Activated T-cell treated with anti-CD3 and anti-CD28 coated beads for 48 hours (primary cell): ENCODE data around the gene ARHGEF3.

Experiments used
- DNase-seq: peaks from one replicate; pipeline ENCODE4 v3.0.0-alpha.2; 2020; ENCODE audit warnings: low read depth

The ARHGEF3 gene

DNA sequence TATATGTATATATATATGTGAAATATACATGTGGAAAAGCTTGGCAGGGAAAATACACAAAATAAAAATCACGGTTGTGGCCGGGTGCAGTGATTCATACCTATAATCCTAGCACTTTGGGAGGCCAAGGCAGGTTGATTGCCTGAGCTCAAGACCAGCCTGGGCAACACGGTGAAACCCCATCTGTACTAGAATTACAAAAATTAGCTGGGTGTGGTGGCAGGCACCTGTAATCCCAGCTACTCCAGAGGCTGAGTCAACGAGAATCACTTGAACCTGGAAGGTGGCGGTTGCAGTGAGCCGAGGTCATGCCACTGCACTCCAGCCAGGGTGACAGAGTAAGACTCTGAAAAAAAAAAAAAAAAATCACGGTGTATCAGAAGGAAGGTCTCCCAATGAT lies 20.8 kb upstream of the ARHGEF3 start:
- DNase-seq: no peak

GRCh38 chr3:56819016-56819809 lies 17.5 kb upstream of the ARHGEF3 start:
- DNase-seq: no peak

DNA sequence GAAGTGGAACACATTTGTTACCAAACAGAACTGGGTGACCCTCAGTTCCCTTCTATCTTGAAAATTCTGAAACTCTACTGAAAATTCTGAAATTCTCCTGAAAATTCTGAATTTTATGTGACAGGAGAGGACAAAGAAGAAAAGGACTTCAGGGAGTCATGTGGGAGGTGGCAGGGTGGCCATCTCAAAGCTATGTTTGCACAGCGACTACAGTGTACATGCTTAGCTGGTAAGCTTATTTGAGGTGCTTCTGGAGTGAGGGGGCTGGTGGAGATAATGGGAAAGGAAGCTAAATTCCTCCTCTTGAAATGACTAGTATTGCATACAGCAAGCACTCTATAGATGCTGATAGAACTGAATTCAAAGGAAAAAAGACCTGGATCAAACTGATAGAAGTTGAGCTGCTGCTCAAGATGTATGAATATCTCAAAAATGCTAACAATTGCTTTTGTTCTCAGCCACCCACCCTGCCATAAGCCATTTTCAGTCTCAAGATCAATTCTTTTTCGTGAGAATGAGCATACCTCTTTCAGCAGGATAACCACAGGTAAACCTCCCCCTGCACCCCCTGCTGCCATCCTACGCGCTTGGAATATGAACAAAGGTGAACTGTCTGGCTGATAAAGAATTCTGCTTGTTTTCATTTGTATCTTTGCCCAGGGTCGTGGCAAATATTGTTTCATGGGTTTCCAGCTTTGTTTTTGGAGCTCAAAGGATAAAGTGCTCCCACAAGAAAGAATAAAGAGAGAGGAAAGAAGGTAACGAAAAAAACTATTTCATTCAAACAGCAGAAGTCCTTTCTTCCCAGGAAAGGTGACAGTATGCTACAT lies 16.6 kb upstream of the ARHGEF3 start:
- no peak for DNase-seq

- no peak for DNase-seq
These were observed 15.9 kb upstream of the ARHGEF3 start for GRCh38 chr3:56817646-56818045.

DNA sequence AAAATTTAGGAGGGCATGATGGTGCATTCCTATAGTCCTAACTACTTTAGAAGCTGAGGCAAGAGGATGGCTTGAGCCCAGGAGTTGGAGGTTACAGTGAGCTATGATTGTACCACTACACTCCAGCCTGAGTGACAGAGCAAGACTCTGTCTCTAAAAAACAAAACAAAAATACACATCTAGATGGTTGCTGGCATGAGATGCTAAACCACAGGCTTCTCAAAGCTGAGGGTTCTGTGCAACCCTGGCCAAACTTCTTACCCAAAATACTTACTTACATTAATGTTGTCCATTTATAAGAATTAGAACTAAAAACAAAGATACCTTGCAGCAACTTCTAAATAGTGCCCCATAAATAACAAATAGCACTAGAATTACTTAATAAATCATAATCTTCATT lies 14.3 kb upstream of the ARHGEF3 start:
- DNase-seq: no peak

- no peak for DNase-seq
These were observed 13.8 kb upstream of the ARHGEF3 start for GRCh38 chr3:56815589-56815988.

- no peak for DNase-seq
These were observed 11.9 kb upstream of the ARHGEF3 start for GRCh38 chr3:56813653-56813960.

GRCh38 chr3:56812754-56813652 lies 11.3 kb upstream of the ARHGEF3 start:
- no peak for DNase-seq

- no peak for DNase-seq
These were observed 9.9 kb upstream of the ARHGEF3 start for GRCh38 chr3:56811546-56812202.

GRCh38 chr3:56810577-56811545 lies 9.1 kb upstream of the ARHGEF3 start:
- DNase-seq: no peak

GRCh38 chr3:56806407-56806806 lies 4.7 kb upstream of the ARHGEF3 start:
- DNase-seq: no peak

GRCh38 chr3:56802790-56803189 lies 1.0 kb upstream of the ARHGEF3 start:
- DNase-seq: no peak

DNA sequence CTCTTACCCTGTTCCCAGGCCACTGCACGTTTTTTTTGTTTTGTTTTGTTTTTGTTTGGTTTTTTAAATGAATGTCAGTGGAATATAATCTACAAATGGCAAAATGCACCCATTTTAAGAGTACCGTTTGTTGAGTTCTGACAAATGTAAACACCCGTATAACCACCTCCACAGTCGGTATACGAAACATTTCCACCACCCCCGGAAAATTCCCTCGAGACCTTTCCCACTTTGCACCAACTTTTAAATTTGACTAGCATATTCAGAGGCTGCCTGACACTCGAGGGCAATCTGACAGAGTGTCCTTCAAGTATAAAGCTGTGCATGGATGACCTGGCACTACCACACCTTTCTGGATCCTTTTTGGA lies 613 bp upstream of the ARHGEF3 start:
- DNase-seq: no peak

DNA sequence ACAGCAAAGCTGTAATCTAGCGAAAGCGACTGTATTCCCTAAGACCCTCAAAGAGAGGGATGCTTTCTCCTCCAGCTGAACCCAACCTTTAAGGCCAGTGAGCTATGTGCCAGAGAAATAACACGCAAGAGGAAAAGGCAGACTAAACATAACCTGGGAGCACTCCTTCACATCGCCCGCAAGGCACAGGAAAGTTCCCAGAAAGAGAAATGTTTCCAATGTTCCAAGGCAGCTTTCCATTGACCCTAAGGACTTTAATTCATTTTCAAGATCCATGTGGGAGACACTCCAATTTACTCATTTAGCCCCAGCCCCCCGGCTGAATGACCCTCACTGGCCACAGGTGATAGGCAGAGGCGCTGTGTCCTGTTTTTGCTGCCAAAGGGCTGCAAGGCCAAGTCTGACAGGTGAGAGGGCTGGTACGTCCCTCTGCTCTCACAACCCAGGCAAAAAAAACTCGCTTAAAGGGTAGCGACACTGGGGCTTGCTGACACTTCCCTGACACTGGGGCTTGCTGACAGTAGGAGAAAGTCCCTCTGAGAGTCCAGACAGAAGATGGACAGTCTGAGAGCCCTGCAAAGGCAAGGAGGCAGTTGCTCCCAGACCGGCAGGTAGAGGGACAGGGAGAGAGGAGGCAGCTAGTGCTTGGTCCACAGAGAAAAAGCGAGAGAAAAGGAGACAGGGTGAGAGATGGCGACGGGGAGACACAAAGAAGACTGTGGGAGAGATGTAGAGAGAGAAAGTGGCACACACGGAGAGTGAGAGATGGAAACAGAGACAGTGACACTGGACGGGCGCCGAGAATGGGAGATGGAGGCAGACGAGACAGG lies 702 bp downstream of the ARHGEF3 start:
- no peak for DNase-seq

GRCh38 chr3:56800130-56800831 lies 1.5 kb downstream of the ARHGEF3 start:
- DNase-seq: peak; percentile 69

- no peak for DNase-seq
These were observed 2.4 kb downstream of the ARHGEF3 start for GRCh38 chr3:56799251-56799882.

DNA sequence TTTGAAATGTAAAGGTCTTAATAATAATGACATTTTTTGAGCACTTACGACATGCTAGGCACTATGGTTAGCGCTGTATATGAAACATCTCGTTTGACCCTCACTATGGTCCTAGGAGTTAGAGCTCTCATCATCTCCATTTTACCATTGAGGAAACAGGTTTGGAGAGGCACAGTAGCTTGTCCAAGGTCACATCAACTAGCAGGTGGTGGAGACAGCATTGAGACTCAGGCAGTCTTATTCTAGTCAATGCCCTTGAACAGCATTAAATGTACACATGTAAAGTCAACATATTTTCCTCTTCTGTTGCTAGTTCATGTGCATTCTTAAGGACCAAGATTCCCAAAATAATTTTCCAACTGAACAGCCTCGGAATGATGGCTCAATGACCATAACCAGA lies 4.8 kb downstream of the ARHGEF3 start:
- no peak for DNase-seq

DNA sequence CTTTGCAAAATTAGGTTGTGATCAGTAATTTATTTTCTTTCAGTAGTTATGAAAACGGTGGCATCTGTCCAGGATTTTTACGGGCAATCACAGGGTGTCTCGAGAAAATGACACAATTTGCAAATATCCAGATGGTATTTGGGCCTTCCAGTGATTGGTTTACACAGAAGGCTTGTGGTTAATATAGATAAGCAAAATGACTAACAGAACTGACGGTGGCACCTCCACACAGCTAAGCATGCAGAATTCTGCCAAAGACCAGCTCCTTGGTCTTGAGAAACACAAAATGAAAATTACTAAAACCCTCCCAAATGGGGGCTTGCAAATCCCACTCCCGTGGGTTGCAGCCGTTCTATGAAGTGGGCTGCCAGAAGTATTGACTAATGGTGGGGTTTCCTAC lies 5.5 kb downstream of the ARHGEF3 start:
- no peak for DNase-seq

DNA sequence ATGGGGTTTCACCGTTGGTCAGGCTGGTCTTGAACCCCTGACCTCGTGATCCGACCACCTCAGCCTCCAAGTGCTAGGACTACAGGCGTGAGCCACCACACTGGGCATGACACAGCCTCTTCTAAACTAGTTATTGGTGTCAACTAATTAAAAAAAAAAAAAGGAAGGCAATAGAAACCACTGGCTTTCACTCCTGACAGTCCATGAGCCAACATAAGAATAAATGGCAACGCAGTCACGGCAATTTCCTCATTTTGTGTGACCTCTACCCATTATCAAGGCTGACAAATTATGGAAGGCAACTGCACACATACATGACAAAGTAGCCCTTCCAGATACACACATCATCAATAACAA lies 5.9 kb downstream of the ARHGEF3 start:
- DNase-seq: no peak
